ENCODE results near the gene SP3. TPM values are rescaled to one million over a fixed set of nuclear protein-coding genes. Genes with fewer than 3 reads are reported as not detected.

Gene SP3
- total RNA-seq, 1 donor from 2014 or later: 79.9 TPM

GRCh38 chr2:173972636-173973035 is 7.5 kb upstream of the SP3 start:
- Mint-ChIP-seq H3K4me1 (ENCODE audit: low read depth, unreplicated experiment) (no peaks in the 10 kb centered on the region), H3K4me3 (ENCODE audit: unreplicated experiment) (no peak overlapping the region), H3K27me3 (ENCODE audit: unreplicated experiment) (no peaks in the 10 kb centered on the region), H3K36me3 (ENCODE audit: unreplicated experiment) (no peaks in the 10 kb centered on the region), H3K9me3 (ENCODE audit: unreplicated experiment) (peaks cover 2% of the 10 kb centered on the region), H3K27ac (ENCODE audit: unreplicated experiment) (no peak overlapping the region)
- no peak for TF ChIP-seq CTCF (IDR thresholded peaks at IDR 0.05; ENCODE audit: partially characterized antibody, unreplicated experiment)
- no peak for DNase-seq

- Mint-ChIP-seq H3K4me1 (ENCODE audit: low read depth, unreplicated experiment) (no peaks in the 10 kb centered on the region), H3K4me3 (ENCODE audit: unreplicated experiment) (no peak overlapping the region), H3K27ac (ENCODE audit: unreplicated experiment) (no peak overlapping the region), H3K27me3 (ENCODE audit: unreplicated experiment) (no peaks in the 10 kb centered on the region), H3K9me3 (ENCODE audit: unreplicated experiment) (peaks cover 2% of the 10 kb centered on the region), H3K36me3 (ENCODE audit: unreplicated experiment) (no peaks in the 10 kb centered on the region)
- TF ChIP-seq CTCF (IDR thresholded peaks at IDR 0.05; ENCODE audit: partially characterized antibody, unreplicated experiment): no peak
- no peak for DNase-seq
Observed at GRCh38 chr2:173972165-173972564, 7.0 kb upstream of the SP3 start.

GRCh38 chr2:173970516-173970924 is 5.3 kb upstream of the SP3 start:
- Mint-ChIP-seq H3K4me1 (ENCODE audit: low read depth, unreplicated experiment) (peaks cover 9% of the 10 kb centered on the region), H3K36me3 (ENCODE audit: unreplicated experiment) (no peaks in the 10 kb centered on the region), H3K4me3 (ENCODE audit: unreplicated experiment) (no peak overlapping the region), H3K27me3 (ENCODE audit: unreplicated experiment) (peaks cover 9% of the 10 kb centered on the region), H3K27ac (ENCODE audit: unreplicated experiment) (no peak overlapping the region), H3K9me3 (ENCODE audit: unreplicated experiment) (peaks cover 10% of the 10 kb centered on the region)
- TF ChIP-seq CTCF (IDR thresholded peaks at IDR 0.05; ENCODE audit: partially characterized antibody, unreplicated experiment): no peak
- DNase-seq: no peak

- Mint-ChIP-seq H3K4me3 (ENCODE audit: unreplicated experiment) (no peak overlapping the region), H3K9me3 (ENCODE audit: unreplicated experiment) (peaks cover 13% of the 10 kb centered on the region), H3K27ac (ENCODE audit: unreplicated experiment) (no peak overlapping the region), H3K4me1 (ENCODE audit: low read depth, unreplicated experiment) (peaks cover 9% of the 10 kb centered on the region), H3K27me3 (ENCODE audit: unreplicated experiment) (peaks cover 12% of the 10 kb centered on the region), H3K36me3 (ENCODE audit: unreplicated experiment) (no peaks in the 10 kb centered on the region)
- DNase-seq: no peak
- no peak for TF ChIP-seq CTCF (IDR thresholded peaks at IDR 0.05; ENCODE audit: partially characterized antibody, unreplicated experiment)
Observed at GRCh38 chr2:173969886-173970285, 4.7 kb upstream of the SP3 start.

GRCh38 chr2:173968551-173968950 is 3.4 kb upstream of the SP3 start:
- no peak overlapping the region for H3K27ac Mint-ChIP-seq (ENCODE audit: unreplicated experiment)
- H3K36me3 Mint-ChIP-seq (ENCODE audit: unreplicated experiment): no peaks in the 10 kb centered on the region
- DNase-seq: no peak
- H3K4me1 Mint-ChIP-seq (ENCODE audit: low read depth, unreplicated experiment): peaks cover 9% of the 10 kb centered on the region
- H3K4me3 Mint-ChIP-seq (ENCODE audit: unreplicated experiment): no peak overlapping the region
- peaks cover 12% of the 10 kb centered on the region for H3K27me3 Mint-ChIP-seq (ENCODE audit: unreplicated experiment)
- TF ChIP-seq CTCF (IDR thresholded peaks at IDR 0.05; ENCODE audit: partially characterized antibody, unreplicated experiment): no peak
- peaks cover 13% of the 10 kb centered on the region for H3K9me3 Mint-ChIP-seq (ENCODE audit: unreplicated experiment)
